GM18909 (cell line): Measurements from ENCODE around the gene C11orf24.

Experiments
- ATAC-seq: cut with Tn5 transposase; IDR thresholded peaks from one replicate; pipeline ENCODE4 v1.9.1; 2021; ENCODE audit warnings: mild to moderate bottlenecking; ENCODE audit not compliant: unreplicated experiment, poor library complexity

C11orf24 gene

DNA sequence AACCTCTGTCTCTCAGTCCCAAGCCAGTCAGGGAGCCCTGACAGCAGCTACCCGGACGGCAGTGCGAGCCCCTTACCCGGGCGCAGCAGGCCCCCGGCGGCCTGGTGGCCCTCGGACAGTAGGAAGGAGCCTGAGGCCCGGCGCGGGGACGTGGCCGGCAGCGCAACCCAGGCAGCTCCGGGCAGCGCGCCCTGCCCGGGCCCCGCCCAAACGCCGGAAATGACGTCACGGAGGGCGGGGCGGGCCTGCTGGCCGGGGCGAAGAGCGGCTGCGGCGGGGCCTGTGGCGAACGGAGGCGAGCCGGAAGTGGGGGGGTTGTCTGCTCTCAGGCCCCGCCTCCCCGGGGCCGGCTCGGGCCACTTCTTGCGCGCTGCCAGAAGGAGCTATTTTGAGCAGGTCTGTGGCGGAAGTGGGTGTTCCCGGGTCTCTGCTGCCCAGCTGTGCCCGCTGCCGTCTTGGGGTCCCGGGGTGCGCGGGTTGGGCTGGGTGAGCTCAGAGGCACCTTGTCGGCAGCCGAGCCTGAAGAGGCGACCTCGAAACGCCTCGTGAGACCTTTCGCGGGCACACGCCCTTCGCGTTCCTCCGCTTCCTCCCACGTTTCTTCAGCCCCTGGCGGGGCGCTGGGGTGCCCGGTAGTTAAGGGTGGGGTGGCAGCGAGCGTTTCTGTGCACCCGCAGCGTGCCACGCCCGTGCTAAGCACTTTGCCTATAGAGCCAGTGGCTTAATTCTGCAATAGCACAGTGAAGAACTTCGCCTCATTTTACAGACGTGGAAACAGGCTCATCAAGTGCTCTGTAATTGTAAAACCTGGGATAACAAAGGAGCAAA is at the start of gene C11orf24:
C11orf24 (minus strand) TSS at position 193 of the 828 bp plus-strand sequence. CDS start 8,206 bp downstream, outside the sequence.
- ATAC-seq, result peak; percentile 73

GRCh38 chr11:68317147-68317785 is 45.5 kb upstream of the C11orf24 start:
- no peak for ATAC-seq

DNA sequence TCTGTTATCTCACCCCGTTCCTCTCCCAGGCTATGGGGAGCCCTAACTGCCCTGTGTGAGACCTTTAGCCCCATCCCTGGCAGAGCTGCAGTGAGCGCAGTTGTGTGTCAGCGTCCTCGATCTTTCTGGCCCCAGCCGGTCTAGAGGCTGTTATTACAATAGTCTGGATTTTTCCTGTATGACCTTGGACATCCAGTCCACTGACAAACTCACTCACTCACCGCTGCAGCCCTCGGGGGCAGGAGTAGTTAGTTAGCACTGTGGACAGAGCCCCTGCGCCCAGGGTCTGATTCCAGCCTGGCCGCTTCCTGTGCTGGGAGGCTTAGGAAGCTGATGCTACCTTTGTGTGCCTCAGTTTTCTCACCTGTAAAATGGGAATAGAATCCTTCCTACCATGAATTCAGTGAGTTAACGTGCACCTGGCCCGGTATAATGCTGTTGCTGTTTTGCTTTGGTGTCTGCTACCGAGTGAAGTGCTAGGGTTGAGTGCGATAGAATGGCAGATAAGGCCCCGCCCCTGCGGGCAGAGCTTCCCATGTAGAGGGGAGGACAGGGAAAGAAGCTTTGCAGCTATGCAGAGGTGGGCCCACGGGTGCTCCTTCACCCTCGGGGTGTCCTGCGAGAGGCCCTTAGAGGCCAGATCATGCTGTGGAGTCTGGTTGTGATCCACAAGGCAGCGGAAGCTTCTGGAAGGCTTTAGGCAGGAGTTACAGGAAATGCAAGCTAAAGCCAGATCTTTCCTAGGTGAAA is 43.6 kb upstream of the C11orf24 start:
- no peak for ATAC-seq

DNA sequence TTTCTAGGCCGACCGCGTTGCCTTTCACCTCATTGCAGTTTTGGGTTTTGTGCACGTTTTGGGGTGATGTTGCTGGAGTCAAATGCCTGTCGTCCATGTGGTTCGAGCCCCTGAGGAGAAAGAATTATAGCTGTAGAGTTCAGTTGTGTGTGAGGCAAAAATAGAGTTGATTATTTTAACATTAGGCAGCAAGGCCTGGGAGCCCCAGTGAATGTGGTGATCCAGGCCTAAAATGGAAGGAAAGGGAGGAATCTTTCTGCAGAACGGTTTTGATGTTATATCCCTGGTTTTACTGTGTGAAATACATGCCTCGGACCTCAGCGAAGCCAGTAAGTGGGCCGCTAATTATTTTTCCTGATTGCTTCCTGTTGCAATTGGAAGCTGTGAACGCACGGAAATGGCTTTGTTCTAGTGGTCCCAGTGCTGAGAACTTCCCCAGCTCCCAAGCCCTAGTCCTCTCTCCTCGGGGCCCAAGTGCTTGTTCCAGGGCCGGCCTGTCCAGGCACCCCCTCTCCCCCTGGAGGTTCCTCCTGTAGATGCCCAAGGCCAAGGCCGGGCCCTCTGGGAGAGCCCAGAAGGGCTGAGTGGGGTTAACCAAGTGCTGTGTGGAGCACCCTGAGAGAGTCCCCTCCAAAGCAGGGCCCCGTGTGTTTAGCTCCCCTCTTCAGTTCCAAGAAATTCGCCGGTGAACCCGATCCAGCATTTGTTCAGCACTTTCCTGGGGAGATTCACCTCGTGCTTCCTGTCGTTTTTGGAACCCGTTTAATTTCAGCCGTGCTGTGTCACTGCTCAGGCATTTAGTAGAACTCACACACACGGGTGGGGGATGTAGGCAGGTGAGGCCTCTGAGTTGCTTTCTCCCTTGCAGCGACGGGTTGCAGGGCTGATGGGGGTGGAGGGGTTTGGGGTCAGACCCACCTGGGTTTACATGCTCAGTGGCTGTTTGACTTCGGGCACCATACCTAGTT is 42.7 kb upstream of the C11orf24 start:
- no peak for ATAC-seq

GRCh38 chr11:68313574-68314202 is 41.9 kb upstream of the C11orf24 start:
- ATAC-seq, result no peak

DNA sequence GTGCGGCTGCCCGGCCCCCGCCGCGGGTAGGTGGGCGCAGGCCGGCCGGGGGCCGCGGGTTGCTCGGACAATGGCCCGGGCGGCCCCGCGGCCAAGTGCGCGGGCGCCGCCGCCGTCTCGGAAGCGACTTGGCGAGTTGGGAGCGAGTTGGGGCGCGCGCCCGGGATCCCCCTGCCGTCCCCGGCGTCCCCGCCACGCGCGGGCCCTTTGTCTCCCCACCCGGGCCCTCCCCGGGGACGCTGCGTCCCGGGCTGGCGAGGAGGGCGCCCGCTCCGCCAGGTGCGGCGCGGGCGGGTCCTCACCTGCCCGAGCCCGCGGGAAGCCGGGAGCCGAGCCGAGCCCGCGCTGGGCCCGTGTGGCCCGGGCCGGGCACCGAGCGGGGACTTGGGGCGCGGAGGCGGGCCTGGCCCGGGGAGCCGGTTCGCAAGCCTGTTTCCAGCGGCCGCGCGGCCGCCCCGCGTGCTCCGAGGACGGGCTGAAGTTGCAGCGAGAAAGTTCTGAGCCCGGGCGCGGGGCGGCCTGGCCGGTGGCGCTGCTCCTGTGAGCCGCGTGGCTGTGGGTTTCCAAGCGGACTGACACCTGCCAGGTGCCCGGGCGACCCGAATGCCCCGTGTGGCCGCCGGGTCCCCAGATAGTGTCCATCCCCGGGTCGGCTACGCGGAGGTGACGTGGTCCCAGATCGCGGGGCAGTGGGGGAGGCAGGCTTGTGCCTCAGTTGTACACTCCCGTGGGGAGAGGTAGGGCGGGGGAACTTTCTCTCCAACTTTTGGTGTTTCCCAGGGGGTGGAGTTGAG is 41.2 kb upstream of the C11orf24 start:
- ATAC-seq, result no peak

DNA sequence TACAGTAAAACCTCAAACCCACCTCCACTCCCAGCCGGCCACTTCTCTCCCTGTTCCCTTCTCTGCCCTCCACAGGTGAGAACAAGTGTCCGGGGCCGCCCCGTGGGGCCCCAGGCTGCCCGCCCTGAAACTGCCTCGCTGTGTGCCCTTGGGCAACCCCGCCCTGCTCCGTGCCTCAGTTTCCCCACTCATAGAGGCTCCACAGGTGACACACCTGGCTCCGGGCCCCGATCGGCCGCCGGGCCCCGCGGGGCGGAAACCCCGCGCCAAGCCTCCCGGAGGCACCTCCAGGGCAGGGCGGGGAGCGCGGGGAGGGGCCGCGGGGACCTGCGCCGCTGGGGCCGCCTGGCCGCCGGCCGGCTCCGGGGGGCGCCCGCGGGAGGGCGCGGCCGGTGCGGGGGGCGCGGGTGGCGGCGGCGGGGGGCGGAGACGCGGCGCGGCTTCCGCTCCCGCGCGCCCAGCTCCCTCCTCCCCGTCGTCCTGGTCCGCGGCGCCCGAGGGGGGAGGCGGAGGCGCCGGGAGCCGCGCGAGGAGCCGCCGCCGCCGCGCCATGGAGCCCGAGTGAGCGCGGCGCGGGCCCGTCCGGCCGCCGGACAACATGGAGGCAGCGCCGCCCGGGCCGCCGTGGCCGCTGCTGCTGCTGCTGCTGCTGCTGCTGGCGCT is 40.5 kb upstream of the C11orf24 start, which contains the start of gene LRP5:
LRP5 (plus strand) TSS at position 475 of the 663 bp plus-strand sequence; CDS start at position 599, 124 bp downstream.
- no peak for ATAC-seq

DNA sequence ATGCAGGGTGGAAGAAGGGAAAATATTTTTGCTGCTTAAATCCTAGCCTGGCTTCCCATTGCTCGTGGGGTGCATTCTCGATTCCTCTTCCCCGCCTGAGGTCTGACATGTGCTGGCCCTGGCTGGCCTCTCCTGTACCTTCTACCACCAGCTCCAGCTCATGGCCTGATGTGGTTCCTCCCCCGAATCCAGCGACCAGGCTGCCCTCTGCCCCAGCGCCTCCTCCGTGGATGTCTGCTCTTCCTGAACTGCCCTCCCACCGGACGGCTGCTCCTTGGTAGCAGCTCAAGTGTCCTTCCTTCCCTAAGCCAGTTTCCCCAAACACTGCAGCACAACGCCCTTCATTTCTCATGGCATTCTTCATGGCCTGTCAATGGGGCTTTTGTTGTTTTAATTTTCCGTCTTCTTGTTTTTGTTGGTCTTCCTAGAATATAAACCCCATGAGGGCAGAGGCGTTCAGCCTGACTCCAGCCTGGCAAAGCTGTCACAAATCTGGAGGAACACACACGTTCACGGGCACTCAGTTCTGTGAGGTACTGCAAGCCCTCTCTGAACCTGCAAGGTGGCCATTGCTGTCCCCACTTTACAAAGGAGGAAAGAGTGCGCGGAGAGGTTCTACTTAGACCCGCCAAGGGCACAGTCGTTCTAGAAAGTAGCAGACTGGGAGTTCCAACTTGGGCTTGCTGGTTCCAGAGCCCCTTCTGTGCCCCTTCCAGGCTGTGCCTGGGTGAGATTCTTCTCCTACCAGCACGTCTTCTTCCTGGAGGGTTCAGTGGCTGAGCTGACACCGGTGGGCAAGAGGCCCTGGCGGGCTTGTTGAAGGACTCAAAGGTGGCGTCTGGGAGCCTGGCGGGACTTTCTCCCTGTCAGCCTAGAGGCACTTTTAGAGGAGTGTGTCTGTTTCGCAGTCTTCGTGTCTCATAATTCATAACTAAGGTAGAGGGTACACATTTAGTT is 39.7 kb upstream of the C11orf24 start:
- no peak for ATAC-seq

DNA sequence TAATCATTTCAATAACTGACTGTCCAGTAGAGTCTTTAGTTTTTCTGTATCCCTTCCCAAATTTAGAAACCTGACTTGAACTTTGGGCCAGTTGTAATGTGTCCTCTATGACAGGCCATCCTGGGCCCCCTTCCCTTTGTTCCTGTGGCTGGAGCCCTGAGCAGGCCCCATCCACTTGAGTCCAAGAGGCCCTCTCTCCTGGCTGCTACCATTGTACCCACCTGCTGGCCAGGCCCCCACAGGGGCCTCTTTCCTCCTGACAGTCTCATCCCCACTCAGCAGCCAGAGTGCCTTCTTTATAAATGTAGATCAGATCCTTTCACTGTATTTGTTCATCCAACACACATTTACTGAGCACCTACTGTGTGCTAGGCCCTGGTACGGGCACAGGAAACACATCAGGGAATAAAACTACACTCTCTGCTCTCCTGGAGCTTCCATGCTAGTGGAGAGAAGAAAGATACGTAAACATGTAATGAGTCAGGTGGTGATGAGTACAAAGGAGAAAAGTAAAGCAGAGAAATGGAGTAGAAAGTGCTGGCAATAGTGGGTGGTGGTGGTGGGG is 37.9 kb upstream of the C11orf24 start:
- no peak for ATAC-seq

DNA sequence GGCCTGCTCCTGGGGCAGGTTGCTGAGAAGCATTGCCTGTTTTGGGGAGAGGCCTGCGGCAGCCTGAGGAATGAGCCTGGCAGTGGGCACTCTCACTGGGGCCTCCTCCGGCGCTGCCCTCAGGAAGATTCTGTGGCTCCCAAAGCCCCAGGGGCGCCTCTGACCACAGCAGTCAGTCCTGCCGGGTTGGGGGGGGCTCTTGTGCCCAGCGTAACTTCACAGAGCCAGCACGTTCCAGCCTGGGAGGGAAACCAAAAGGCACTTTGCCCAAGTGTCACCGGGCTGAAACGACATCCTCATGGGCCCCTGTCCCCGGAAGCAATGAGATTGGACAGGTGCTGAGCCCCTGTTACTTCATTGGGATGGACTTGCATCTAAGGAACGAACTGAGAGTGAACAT is 36.3 kb upstream of the C11orf24 start:
- ATAC-seq, result no peak

GRCh38 chr11:68306636-68307035 is 34.9 kb upstream of the C11orf24 start:
- ATAC-seq, result no peak

DNA sequence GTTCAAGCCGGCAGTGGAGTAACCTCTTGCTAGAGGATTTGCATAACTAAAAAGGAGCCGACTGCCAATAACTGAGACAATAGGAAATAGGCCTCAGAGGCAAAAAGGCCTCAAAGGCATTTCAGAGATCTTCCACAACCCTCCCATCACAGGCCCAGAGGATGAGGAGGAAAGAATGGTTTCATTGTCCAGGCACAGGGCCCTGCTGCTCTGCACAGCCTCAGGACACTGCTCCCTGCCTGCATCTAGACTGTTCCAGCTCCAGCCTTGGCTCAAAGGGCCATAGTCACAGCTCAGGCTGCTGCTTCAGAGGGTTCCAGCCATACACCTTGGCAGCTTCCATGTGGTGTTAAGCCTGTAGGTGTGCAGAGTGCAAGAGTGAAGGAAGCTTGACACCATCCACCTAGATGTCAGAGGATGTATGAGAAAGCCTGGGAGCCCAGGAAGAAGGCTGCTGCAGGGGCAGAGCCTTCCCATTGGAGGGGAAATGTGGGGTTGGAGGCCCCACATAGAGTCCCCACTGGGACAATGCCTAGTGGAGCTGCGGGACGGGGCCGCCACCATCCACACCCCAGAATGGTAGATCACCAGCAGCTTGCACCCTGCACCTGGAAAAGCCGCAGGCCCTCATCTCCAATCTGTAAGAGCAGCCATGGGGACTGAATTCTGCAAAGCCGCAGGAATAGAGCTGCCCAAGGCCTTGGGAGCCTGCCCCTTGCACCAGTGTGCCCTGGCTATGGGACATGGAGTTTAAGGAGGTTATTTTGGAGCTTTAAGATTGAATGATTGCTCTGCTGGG is 32.4 kb upstream of the C11orf24 start:
- ATAC-seq, result no peak

DNA sequence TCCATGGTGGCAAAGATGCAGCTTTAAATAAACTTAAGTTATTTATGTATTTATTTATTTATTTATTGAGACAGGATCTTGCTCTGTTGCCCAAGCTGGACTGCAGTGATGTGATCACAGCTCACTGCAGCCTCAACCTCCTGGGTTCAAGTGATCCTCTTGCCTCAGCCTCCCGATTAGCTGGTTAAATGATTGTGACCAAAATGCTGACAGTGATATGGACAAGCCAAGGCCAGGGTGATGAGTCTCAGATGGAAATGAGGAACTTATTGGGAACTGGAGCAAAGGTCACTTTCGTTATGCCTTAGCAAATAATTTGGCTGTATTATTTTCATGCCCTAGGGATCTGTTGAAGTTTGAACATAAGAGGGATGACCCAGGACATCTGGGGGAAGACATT is 31.3 kb upstream of the C11orf24 start:
- ATAC-seq, result no peak

DNA sequence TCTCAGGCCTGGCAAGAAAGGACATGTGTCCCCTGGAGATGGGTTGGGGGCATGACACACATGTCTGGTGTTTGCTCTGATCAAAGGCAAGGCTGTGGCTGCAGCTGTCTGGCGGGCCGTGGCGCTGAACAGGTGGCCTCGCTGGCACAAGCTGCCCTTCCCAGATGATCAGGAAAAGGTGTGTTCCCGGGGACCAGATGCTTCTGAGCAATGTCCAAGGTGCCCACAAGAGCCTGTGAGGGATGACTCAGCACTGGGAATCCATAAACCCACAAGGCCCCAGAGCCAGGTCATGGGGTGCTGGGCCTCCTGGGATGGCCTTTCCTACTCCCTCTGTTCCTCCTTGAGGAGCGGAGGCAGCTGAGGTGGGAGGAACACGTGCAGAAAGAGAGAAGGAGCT is 30.9 kb upstream of the C11orf24 start:
- no peak for ATAC-seq

- ATAC-seq, result no peak
These were observed 30.5 kb upstream of the C11orf24 start for GRCh38 chr11:68302256-68302655.
